Measurements from ENCODE around the gene IGIP. TPM values are rescaled to one million over a fixed set of nuclear protein-coding genes. Genes with fewer than 3 reads are reported as not detected.
"Not testable (repeated sequence)": the region's sequence is repeated elsewhere in the genome, so short reads cannot be mapped to it uniquely, and the experiment has no call there.

IGIP gene
- total RNA-seq, 1 donor from 2014 or later: 2.6 TPM

- ATAC-seq: no peak
Observed at GRCh38 chr5:140142856-140143255, 17.1 kb downstream of the IGIP start.

GRCh38 chr5:140143521-140144258, 18.0 kb downstream of the IGIP start:
- no peak for ATAC-seq

GRCh38 chr5:140145256-140145655, 19.5 kb downstream of the IGIP start:
- no peak for ATAC-seq

GRCh38 chr5:140145818-140146522, 20.2 kb downstream of the IGIP start:
- ATAC-seq: peak; percentile 80

GRCh38 chr5:140146523-140146842, 20.7 kb downstream of the IGIP start:
- no peak for ATAC-seq

- ATAC-seq: no peak
Observed at GRCh38 chr5:140147460-140147859, 21.7 kb downstream of the IGIP start.

- ATAC-seq: no peak
Observed at GRCh38 chr5:140148508-140148907, 22.8 kb downstream of the IGIP start.

- ATAC-seq: no peak
Observed at GRCh38 chr5:140150201-140150600, 24.5 kb downstream of the IGIP start.

GRCh38 chr5:140151144-140152021, 25.6 kb downstream of the IGIP start:
- ATAC-seq: no peak

- ATAC-seq: no peak
Observed at GRCh38 chr5:140152022-140152999, 26.6 kb downstream of the IGIP start.

GRCh38 chr5:140153255-140153654, 27.5 kb downstream of the IGIP start:
- no peak for ATAC-seq

- no peak for ATAC-seq
Observed at GRCh38 chr5:140153905-140154304, 28.2 kb downstream of the IGIP start.

- not testable (repeated sequence) for ATAC-seq
Observed at GRCh38 chr5:140154710-140155381, 29.1 kb downstream of the IGIP start.

GRCh38 chr5:140157032-140157781, 31.5 kb downstream of the IGIP start:
- ATAC-seq: peak; percentile 96

- no peak for ATAC-seq
Observed at GRCh38 chr5:140159014-140159927, 33.5 kb downstream of the IGIP start.

GRCh38 chr5:140162275-140162674, 36.5 kb downstream of the IGIP start:
- no peak for ATAC-seq

- ATAC-seq: peak; percentile 24
Observed at GRCh38 chr5:140162781-140163180, 37.0 kb downstream of the IGIP start.

- ATAC-seq: peak; percentile 51
Observed at GRCh38 chr5:140165101-140165922, 39.6 kb downstream of the IGIP start.

GRCh38 chr5:140165923-140166270, 40.2 kb downstream of the IGIP start:
- peak; percentile 11 for ATAC-seq
